ENCODE measurements around the gene C2CD4D.

The C2CD4D gene

DNA sequence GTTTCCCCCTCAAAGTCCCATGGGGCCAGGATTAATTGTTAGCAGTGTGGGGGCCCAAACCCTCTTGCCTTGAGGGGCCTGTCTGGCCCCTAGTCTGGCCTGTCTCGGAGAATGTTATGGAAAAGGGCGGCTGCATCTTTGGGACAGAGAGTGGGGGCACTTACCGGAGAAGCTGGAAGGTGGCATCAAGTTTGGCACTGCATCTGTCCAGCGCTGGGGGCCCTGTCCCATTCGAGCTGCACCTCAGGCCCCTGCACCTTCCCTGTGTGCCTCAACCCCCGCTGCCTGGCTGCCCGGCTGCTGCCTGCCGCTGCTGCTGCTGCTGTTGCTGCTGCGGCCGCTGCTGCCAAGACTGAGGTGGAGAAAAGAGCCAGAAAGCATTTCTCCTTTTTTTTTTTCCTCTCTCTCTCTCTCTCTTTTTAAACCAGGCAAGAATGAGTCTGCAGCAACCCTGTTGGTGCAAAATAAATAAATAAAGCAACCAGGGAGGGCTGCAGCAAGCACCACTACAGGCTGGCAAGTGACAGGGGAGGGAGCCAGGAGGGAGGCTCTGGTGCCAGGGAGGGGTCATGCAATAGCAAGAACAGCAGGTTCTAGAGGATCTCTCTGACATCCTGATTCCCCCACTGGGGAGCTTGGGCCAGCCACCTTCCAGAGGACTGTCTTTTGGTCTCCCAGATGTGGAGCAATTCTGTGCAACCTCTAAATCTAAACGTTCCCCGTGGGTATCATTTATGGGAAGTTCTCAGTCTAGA lies 34.4 kb downstream of the C2CD4D start, which contains the start of gene LINGO4:
Gene LINGO4 (minus strand): TSS at position 354 of the 755 bp plus-strand sequence. CDS start 2,715 bp downstream, outside the sequence.
- TF ChIP-seq, protein P1, sequence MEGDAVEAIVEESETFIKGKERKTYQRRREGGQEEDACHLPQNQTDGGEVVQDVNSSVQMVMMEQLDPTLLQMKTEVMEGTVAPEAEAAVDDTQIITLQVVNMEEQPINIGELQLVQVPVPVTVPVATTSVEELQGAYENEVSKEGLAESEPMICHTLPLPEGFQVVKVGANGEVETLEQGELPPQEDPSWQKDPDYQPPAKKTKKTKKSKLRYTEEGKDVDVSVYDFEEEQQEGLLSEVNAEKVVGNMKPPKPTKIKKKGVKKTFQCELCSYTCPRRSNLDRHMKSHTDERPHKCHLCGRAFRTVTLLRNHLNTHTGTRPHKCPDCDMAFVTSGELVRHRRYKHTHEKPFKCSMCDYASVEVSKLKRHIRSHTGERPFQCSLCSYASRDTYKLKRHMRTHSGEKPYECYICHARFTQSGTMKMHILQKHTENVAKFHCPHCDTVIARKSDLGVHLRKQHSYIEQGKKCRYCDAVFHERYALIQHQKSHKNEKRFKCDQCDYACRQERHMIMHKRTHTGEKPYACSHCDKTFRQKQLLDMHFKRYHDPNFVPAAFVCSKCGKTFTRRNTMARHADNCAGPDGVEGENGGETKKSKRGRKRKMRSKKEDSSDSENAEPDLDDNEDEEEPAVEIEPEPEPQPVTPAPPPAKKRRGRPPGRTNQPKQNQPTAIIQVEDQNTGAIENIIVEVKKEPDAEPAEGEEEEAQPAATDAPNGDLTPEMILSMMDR (IDR thresholded peaks at IDR 0.05; ENCODE audit: extremely low read depth, insufficient read depth, missing control alignments), result no peak
- no peak for DNase-seq (ENCODE audit: low spot score)
- in situ Hi-C loops (cut with MboI; ENCODE audit: low pct_unique_long_range_greater_than_20kb, low sequenced_read_pairs, unreplicated experiment), result no loop called here

DNA sequence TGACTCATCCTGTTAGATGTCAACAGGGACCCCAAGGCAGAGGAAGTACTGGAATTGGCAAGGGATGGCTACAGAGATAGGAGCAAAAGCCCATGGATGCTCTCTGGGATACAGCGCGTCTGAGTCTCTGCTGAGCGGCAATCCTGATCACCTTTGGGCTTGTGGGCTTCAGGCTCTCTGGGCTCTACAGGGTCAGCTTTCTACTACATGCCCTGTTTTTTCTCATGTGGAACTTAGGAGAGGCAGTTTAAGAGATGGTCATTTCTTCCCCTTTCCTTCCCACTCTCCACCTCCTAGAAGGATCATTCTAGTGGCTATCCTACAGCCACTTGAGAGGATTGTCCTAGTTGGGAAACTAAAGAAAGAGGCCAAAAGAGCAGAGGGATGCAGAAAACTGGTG lies 35.7 kb downstream of the C2CD4D start:
- in situ Hi-C loops (cut with MboI; ENCODE audit: low pct_unique_long_range_greater_than_20kb, low sequenced_read_pairs, unreplicated experiment), result no loop called here
- TF ChIP-seq, protein P1 (IDR thresholded peaks at IDR 0.05; ENCODE audit: extremely low read depth, insufficient read depth, missing control alignments), result no peak
- no peak for DNase-seq (ENCODE audit: low spot score)

DNA sequence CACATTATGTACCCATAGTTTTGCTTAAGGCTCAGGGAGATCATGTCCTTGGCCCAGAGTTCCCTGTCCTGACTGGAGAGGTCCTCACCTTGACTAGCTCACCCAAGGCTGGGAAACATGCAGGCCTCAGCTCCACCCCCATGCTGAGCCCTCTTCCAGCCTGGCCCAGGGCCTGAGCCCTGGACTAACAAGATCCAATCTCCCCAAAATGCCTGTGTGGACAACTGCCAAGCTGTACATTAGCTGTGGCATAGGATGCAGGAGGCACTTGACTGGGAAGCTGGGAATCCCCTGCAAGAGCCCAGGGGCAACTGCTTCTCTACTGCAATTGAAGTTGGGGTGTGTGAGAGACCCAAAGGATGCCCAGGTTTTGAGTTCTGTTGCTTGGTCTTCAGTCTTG lies 36.5 kb downstream of the C2CD4D start:
- TF ChIP-seq, protein P1 (IDR thresholded peaks at IDR 0.05; ENCODE audit: extremely low read depth, insufficient read depth, missing control alignments), result no peak
- peak; percentile 8 for DNase-seq (ENCODE audit: low spot score)
- in situ Hi-C loops (cut with MboI; ENCODE audit: low pct_unique_long_range_greater_than_20kb, low sequenced_read_pairs, unreplicated experiment), result no loop called here

DNA sequence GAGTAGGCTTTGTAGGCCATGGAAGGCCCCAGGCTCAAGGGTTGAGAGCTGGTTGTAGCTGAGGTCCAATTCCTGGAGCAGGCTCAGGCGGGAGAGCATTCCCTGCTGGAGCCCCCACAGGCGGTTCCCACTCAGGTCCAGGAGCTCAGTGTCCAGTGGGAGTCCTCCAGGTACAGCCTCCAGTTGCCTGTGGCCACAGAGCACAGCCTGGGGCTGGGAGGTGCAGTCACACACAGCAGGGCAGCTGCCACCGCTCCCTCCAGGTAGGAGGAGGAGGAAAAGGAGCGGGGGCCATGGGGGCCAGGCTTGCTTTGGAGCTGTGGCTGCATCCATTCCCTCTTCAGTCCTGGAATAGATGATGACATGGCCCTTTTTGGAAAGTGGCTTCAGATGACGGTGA lies 37.2 kb downstream of the C2CD4D start:
- DNase-seq (ENCODE audit: low spot score), result no peak
- TF ChIP-seq, protein P1 (IDR thresholded peaks at IDR 0.05; ENCODE audit: extremely low read depth, insufficient read depth, missing control alignments), result no peak
- in situ Hi-C loops (cut with MboI; ENCODE audit: low pct_unique_long_range_greater_than_20kb, low sequenced_read_pairs, unreplicated experiment), result no loop called here

DNA sequence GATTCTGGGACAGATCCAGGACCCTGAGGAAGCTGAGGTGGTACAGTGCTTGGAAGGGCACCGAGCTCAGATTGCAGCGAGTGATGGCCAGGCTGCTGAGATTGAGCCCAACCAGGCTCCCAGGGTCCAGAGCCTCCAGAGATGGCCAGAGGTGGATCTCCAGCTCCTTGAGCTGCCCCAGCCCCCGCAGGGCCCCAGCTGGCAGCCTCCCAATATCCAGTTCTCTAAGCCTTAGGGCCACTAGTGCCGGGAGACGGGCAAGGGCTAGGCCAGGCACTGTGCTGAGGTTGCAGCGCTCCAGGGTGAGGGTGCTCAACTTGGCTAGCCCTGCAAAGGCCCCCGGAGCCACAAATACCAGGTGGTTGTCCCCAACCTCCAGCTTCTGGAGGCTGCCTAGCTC lies 37.8 kb downstream of the C2CD4D start:
- TF ChIP-seq, protein P1 (IDR thresholded peaks at IDR 0.05; ENCODE audit: extremely low read depth, insufficient read depth, missing control alignments), result no peak
- in situ Hi-C loops (cut with MboI; ENCODE audit: low pct_unique_long_range_greater_than_20kb, low sequenced_read_pairs, unreplicated experiment), result no loop called here

DNA sequence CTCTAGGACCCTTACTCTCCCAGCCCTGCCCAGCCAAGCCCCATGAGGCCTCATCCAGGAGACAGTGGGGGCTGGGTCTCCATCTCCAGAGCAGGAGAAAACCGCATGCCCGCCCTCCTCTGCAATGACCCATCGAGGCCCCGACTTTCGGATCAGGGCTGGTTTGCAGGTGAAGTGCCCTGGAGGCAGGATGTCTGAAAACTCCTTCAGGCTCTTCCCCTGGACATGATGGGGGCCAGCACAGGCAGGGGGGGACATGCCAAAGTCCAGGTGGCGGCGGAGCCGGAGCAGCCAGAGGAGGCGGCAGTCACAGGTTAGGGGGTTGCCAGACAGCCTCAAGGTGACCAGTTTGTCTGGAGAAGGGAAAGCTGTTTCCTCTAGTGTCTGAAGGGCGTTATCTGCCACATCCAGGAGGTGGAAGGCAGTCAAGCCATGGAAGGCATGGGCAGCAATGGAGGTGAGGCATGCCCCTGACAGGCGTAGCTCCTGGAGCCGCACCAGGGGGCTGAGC lies 38.3 kb downstream of the C2CD4D start:
- TF ChIP-seq, protein P1 (IDR thresholded peaks at IDR 0.05; ENCODE audit: extremely low read depth, insufficient read depth, missing control alignments), result no peak
- DNase-seq (ENCODE audit: low spot score), result no peak
- in situ Hi-C loops (cut with MboI; ENCODE audit: low pct_unique_long_range_greater_than_20kb, low sequenced_read_pairs, unreplicated experiment), result no loop called here

More for the DNA sequence above, 37.8 kb downstream of the C2CD4D start:
- DNase-seq (ENCODE audit: low spot score), result no peak
